IPS-NIHi11 (cell line): ENCODE measurements around the gene IDE.
A peak's percentile ranks its signal among the peaks of the same experiment; 100 is the strongest.
"Not testable (repeated sequence)": the region's sequence is repeated elsewhere in the genome, so short reads cannot be mapped to it uniquely, and the experiment has no call there.

Experiments used
- DNase-seq: peaks from one replicate; pipeline ENCODE4 v3.0.0; 2012; ENCODE audit warnings: mixed read lengths, low spot score

The IDE gene

GRCh38 chr10:92418891-92419290 lies 155.0 kb downstream of the IDE start:
- no peak for DNase-seq

- DNase-seq, result no peak
Observed at GRCh38 chr10:92418221-92418620, 155.7 kb downstream of the IDE start.

GRCh38 chr10:92413519-92413918 lies 160.4 kb downstream of the IDE start:
- DNase-seq, result no peak

- no peak for DNase-seq
Observed at GRCh38 chr10:92413011-92413410, 160.9 kb downstream of the IDE start.

GRCh38 chr10:92411406-92411805 lies 162.5 kb downstream of the IDE start:
- no peak for DNase-seq

GRCh38 chr10:92410501-92410900 lies 163.4 kb downstream of the IDE start:
- no peak for DNase-seq

- DNase-seq, result no peak
Observed at GRCh38 chr10:92408017-92408361, 165.9 kb downstream of the IDE start.

GRCh38 chr10:92407305-92408016 lies 166.4 kb downstream of the IDE start:
- no peak for DNase-seq

- DNase-seq, result peak; percentile 32
Observed at GRCh38 chr10:92405419-92405924, 168.4 kb downstream of the IDE start.

GRCh38 chr10:92404612-92405418 lies 169.1 kb downstream of the IDE start:
- DNase-seq, result no peak

- not testable (repeated sequence) for DNase-seq
Observed at GRCh38 chr10:92402234-92402633, 171.7 kb downstream of the IDE start.
